Upper lobe of left lung (tissue), 4 donors: ENCODE data around the gene APH1B.

ENCODE experiments used
- CTCF ChIP-seq, 6 experiments: fragments of 450-650 bp in 4 of 6; fragments of 200-600 bp in 2 of 6; sonication (generic) in 2 of 6; IDR thresholded peaks; one replicate each; pipeline ENCODE4 v1.5.1; 2016 to 2019; ENCODE audit warnings: antibody characterized with exemption in 6 of 6
- POLR2A ChIP-seq, 4 donors: fragments of 450-650 bp; IDR thresholded peaks; one replicate each; pipeline ENCODE4 v1.5.1; 2016 to 2017; ENCODE audit warnings: antibody characterized with exemption in 4 of 4, mild to moderate bottlenecking in 2 of 4

GRCh38 chr15:63244399-63244798 lies 33.0 kb upstream of the APH1B start:
- no peak for TF ChIP-seq CTCF (IDR thresholded peaks at IDR 0.05)
- TF ChIP-seq POLR2A (IDR thresholded peaks at IDR 0.05) = no peak
